Dendritic cell treated with granulocyte-macrophage colony-stimulating factor and Interleukin-4, amounts not matched to agents 40 ng/mL and 50 ng/mL, for 4 days (primary cell): ENCODE measurements around the gene STK39.

Source experiments
- H3K27ac Mint-ChIP-seq: one replicate; pipeline ENCODE4 v1.8.0; 2022; ENCODE audit warnings: mild to moderate bottlenecking, mixed read lengths
- H3K27me3 Mint-ChIP-seq: one replicate; pipeline ENCODE4 v1.8.0; 2022; ENCODE audit warnings: mild to moderate bottlenecking, mixed read lengths
- H3K36me3 Mint-ChIP-seq: one replicate; pipeline ENCODE4 v1.8.0; 2022; ENCODE audit warnings: low read depth, mixed read lengths
- H3K4me1 Mint-ChIP-seq: one replicate; pipeline ENCODE4 v1.8.0; 2022; ENCODE audit warnings: low read depth, mixed read lengths
- H3K4me3 Mint-ChIP-seq: one replicate; pipeline ENCODE4 v1.8.0; 2022; ENCODE audit warnings: mild to moderate bottlenecking, moderate library complexity, mixed read lengths
- H3K9me3 Mint-ChIP-seq: one replicate; pipeline ENCODE4 v1.8.0; 2022; ENCODE audit warnings: mixed read lengths
- intact Hi-C: fragments of 100-400 bp; cut with micrococcal nuclease; formaldehyde crosslinking; loops from one replicate; pipeline ENCODE4 v1.15.0; 2022

Gene STK39

GRCh38 chr2:167955264-167955906 lies 292.0 kb downstream of the STK39 start:
- intact Hi-C loops, result no loop called here
- no peaks in the 10 kb centered on the region for H3K27me3 Mint-ChIP-seq
- H3K27ac Mint-ChIP-seq, result no peak overlapping the region
- H3K4me3 Mint-ChIP-seq, result no peak overlapping the region
- H3K4me1 Mint-ChIP-seq, result no peaks in the 10 kb centered on the region
- H3K9me3 Mint-ChIP-seq, result no peaks in the 10 kb centered on the region
- no peaks in the 10 kb centered on the region for H3K36me3 Mint-ChIP-seq

DNA sequence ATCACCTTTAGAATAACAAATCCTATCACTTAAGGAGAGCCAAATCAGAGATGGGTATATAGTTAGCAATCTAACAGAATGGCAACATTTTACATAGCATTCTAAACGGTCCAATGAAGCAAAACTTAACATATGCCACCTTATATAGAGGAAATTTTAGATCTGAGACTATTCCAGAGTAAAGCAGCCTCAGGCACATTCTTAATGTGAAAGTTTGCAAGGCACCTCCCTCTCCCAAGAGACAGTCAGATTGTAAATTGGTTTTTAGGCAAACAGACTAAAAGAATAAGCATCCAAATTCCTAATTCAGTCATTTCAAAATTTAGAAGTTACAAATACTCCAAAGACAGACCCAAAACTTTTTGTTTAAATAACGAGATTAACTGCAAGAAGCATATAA lies 292.9 kb downstream of the STK39 start:
- Mint-ChIP-seq H3K4me3 (no peak overlapping the region), H3K4me1 (no peaks in the 10 kb centered on the region), H3K36me3 (no peaks in the 10 kb centered on the region), H3K27me3 (no peaks in the 10 kb centered on the region), H3K27ac (no peak overlapping the region), H3K9me3 (no peaks in the 10 kb centered on the region)
- intact Hi-C loops, result no loop called here

- no peak overlapping the region for H3K4me3 Mint-ChIP-seq
- H3K36me3 Mint-ChIP-seq, result no peaks in the 10 kb centered on the region
- no peaks in the 10 kb centered on the region for H3K27me3 Mint-ChIP-seq
- intact Hi-C loops, result no loop called here
- H3K4me1 Mint-ChIP-seq, result no peaks in the 10 kb centered on the region
- H3K27ac Mint-ChIP-seq, result no peak overlapping the region
- H3K9me3 Mint-ChIP-seq, result no peaks in the 10 kb centered on the region
These were observed 293.6 kb downstream of the STK39 start for GRCh38 chr2:167953776-167954175.

DNA sequence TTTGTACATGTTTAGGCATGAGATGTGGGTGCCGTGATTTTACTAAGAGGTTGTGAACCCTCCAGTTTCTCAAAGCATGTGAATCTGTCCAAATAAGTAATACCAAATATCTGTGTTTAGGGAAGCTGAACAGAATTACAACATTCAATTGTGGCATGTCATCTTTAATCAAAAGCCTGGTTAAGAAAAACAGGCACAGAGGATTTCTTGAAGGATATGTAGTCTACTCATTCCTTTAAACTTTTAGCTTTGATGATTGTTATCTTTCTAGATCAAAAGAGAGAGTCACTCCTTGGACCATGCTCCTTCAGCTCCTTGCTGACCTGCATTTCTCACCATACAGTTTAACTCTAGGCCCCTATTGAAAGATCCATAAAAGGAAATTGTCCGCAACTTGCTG lies 296.8 kb downstream of the STK39 start:
- Mint-ChIP-seq H3K36me3 (no peaks in the 10 kb centered on the region), H3K9me3 (no peaks in the 10 kb centered on the region), H3K27me3 (no peaks in the 10 kb centered on the region), H3K4me3 (no peak overlapping the region), H3K4me1 (no peaks in the 10 kb centered on the region), H3K27ac (no peak overlapping the region)
- intact Hi-C loops, result no loop called here

DNA sequence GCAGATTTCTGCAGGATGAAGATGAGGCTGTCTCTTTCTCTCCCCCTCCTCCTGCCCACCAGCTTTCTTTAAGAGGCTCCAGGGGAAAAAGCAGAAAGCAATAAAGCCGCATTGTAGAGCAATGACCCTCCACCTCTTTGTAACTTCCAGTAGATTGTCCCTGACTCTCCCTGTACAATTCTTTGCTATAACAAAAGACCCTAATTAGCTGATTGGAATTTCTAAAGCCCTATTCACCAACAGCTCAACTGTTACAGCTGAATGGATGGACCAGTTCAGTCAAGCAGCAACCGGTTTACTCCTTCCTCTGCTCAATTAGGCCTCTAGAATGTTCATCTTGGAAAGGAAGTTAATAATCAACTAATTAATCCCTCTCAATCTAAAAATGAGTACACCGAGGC lies 301.0 kb downstream of the STK39 start:
- intact Hi-C loops, result no loop called here
- Mint-ChIP-seq H3K36me3 (no peaks in the 10 kb centered on the region), H3K27ac (no peak overlapping the region), H3K4me3 (no peak overlapping the region), H3K4me1 (no peaks in the 10 kb centered on the region), H3K27me3 (peaks cover 3% of the 10 kb centered on the region), H3K9me3 (no peaks in the 10 kb centered on the region)

DNA sequence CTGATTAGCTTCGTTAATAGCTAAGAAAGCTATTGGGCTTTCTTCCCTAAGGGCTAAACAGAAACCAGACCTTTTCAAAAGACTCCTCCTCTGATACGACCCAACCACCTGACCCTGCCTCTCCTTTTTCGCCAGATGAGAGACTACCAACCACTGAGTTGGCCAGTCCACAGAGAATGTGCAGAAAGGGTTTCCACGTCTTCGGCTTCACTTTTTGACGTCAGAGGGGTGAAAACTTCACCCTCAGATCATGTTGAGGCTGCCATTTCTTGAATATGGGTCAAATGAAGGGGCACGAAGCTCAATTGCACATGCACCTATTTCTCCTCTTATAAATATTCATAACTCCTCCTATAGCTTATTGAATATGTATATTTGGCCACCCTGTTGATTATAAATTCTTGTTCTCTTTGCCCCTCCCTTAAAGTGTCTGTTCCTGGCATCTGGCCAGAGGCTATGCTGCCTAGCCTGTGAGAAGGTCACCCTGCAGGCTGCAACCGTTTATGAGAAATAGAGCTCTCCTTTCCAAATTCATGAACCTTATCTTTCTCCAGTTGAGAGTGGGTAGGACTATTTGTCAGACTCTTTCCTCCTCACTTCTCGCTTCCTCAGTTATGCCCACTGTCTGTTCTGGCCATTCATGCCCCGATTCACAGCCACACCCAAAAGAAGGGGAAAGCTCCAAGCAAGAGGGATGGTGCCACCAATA lies 301.6 kb downstream of the STK39 start:
- Mint-ChIP-seq H3K27me3 (peaks cover 3% of the 10 kb centered on the region), H3K36me3 (no peaks in the 10 kb centered on the region), H3K9me3 (no peaks in the 10 kb centered on the region), H3K4me1 (no peaks in the 10 kb centered on the region), H3K4me3 (no peak overlapping the region), H3K27ac (no peak overlapping the region)
- intact Hi-C loops, result no loop called here

GRCh38 chr2:167944825-167945659 lies 302.4 kb downstream of the STK39 start:
- Mint-ChIP-seq H3K9me3 (no peaks in the 10 kb centered on the region), H3K27ac (no peak overlapping the region), H3K4me1 (no peaks in the 10 kb centered on the region), H3K4me3 (no peak overlapping the region), H3K27me3 (peaks cover 3% of the 10 kb centered on the region), H3K36me3 (no peaks in the 10 kb centered on the region)
- intact Hi-C loops, result no loop called here

- Mint-ChIP-seq H3K9me3 (no peaks in the 10 kb centered on the region), H3K27ac (no peak overlapping the region), H3K4me1 (no peaks in the 10 kb centered on the region), H3K36me3 (no peaks in the 10 kb centered on the region), H3K4me3 (no peak overlapping the region), H3K27me3 (peaks cover 3% of the 10 kb centered on the region)
- intact Hi-C loops, result no loop called here
These were observed 303.5 kb downstream of the STK39 start for GRCh38 chr2:167943897-167944296.

DNA sequence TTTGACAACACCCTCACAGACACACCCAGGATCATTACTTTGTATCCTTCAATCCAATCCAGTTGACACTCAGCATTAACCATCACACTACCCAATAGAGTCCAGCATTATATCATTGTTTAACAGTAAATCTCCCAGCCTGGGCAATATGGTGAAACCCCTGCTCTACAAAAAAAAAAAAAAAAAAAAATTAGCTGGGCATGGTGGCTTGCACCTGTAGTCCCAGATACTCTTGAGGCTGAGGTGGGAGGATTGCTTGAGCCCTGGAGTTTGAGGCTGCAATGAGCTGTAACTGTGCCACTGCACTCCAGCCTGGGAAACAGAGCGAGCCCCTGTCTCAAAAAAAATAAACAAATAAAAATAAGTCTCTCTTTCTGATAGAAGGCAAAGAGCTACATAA lies 304.0 kb downstream of the STK39 start:
- H3K27me3 Mint-ChIP-seq, result peaks cover 3% of the 10 kb centered on the region
- no peaks in the 10 kb centered on the region for H3K36me3 Mint-ChIP-seq
- no peak overlapping the region for H3K27ac Mint-ChIP-seq
- no peaks in the 10 kb centered on the region for H3K9me3 Mint-ChIP-seq
- no peaks in the 10 kb centered on the region for H3K4me1 Mint-ChIP-seq
- intact Hi-C loops, result no loop called here
- H3K4me3 Mint-ChIP-seq, result no peak overlapping the region

GRCh38 chr2:167942366-167943081 lies 304.9 kb downstream of the STK39 start:
- Mint-ChIP-seq H3K9me3 (no peaks in the 10 kb centered on the region), H3K4me3 (no peak overlapping the region), H3K4me1 (no peaks in the 10 kb centered on the region), H3K27me3 (peaks cover 3% of the 10 kb centered on the region), H3K36me3 (no peaks in the 10 kb centered on the region), H3K27ac (no peak overlapping the region)
- intact Hi-C loops, result no loop called here

DNA sequence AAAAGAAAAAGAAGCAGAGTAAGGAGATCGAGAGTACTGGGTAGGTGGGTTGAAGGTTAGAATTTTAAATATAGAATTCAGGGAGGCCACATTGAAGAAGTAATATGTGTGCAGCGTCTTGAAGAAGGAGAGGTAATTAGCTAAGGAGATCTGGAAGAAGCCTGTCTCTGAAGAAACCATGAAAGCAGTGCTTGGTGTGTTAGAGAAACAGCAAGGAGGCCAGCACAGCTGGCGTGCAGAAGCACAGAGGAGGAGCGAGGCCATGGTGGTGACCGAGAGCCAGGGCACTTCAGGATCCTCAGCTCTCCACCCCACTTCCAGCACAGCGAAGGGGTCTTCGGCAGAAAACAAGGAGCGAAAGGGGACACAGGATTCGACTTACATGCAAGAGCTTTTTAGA lies 305.8 kb downstream of the STK39 start:
- Mint-ChIP-seq H3K4me1 (no peaks in the 10 kb centered on the region), H3K9me3 (no peaks in the 10 kb centered on the region), H3K4me3 (no peak overlapping the region), H3K27ac (no peak overlapping the region), H3K27me3 (peaks cover 3% of the 10 kb centered on the region), H3K36me3 (no peaks in the 10 kb centered on the region)
- intact Hi-C loops, result no loop called here

DNA sequence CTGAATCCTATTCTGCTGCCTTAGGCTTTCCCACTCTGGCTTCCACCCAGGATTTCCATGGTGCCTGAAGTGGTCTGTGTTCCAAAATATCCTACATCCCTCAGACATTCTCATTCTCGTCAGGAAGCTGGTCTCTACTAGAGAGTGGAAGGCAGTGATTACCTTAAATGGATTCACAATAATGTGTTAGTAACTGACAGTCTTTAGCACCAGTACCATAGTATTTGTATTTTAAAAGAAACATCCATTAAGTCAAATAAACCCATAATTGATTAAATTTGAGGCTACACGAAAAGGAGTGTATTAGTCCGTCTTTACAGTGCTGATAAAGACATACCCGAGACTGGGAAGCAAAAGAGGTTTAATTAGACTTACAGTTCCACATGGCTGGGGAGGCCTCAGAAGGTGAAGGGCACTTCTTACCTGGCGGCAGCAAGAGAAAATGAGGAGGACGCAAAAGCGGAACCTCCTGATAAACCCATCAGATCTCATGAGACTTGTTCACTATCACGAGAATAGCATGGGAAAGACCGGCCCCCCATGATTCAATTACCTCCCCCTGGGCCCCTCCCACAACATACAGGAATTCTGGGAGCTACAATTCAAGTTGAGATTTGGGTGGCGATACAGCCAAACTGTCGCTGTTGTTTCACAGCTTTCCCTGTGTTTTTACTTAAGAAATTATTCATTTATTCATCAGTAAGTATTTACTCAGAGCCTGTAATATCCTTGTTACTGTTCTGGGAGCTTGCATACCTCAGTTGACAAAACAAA lies 306.5 kb downstream of the STK39 start:
- H3K4me1 Mint-ChIP-seq, result no peaks in the 10 kb centered on the region
- no peak overlapping the region for H3K4me3 Mint-ChIP-seq
- no peaks in the 10 kb centered on the region for H3K9me3 Mint-ChIP-seq
- no peaks in the 10 kb centered on the region for H3K36me3 Mint-ChIP-seq
- peaks cover 3% of the 10 kb centered on the region for H3K27me3 Mint-ChIP-seq
- H3K27ac Mint-ChIP-seq, result no peak overlapping the region
- intact Hi-C loops, result no loop called here

GRCh38 chr2:167940346-167940725 lies 307.1 kb downstream of the STK39 start:
- Mint-ChIP-seq H3K9me3 (peaks cover 2% of the 10 kb centered on the region), H3K4me3 (no peak overlapping the region), H3K27me3 (peaks cover 3% of the 10 kb centered on the region), H3K36me3 (no peaks in the 10 kb centered on the region), H3K27ac (no peak overlapping the region), H3K4me1 (no peaks in the 10 kb centered on the region)
- intact Hi-C loops, result no loop called here
